K562 (cell line): ENCODE data around the gene MED20. TPM values are rescaled to one million over a fixed set of nuclear protein-coding genes. Genes with fewer than 3 reads are reported as not detected.
"Not testable (repeated sequence)": the region's sequence is repeated elsewhere in the genome, so short reads cannot be mapped to it uniquely, and the experiment has no call there.

ENCODE experiments used
- ATAC-seq: fragments of 200-7000 bp; cut with Tn5 transposase; 3 replicates; pipeline ENCODE4 v1.9.1; 2020; ENCODE audit warnings: moderate library complexity
- BruUV-seq: library from RNA; stranded (reverse); fragments of 400-500 nt; replicated peaks from 2 replicates; lab custom pipeline; 2021; lab: Mats Ljungman, UMichigan
- CTCF ChIA-PET: fragments of 300-600 bp; formaldehyde crosslinking; extraction: SDS; loops from one replicate; lab custom pipeline; 2021; ENCODE audit warnings: low intra/inter-chr PET ratio; lab: Yijun Ruan, JAX
- POLR2A ChIA-PET: fragments of 300-600, 350-650 bp; sonication (Branson Sonifier 250); formaldehyde crosslinking; extraction: SDS; loops from one replicate; lab custom pipeline; 2021; ENCODE audit warnings: antibody characterized with exemption, inconsistent platforms; lab: Yijun Ruan, JAX
- DNase-seq, 4 experiments: peaks; one replicate each; pipeline versions ENCODE4 v3.0.0 to v3.0.0-alpha.2; 2011 to 2018; ENCODE audit warnings: low spot score in 3 of 4, mixed read lengths in 3 of 4; ENCODE audit errors: extremely low read depth in 1 of 4
- FAIRE-seq: peaks from 2 replicates; lab custom pipeline; 2011; peaks lifted over from hg19 to GRCh38; lab: Jason Lieb, UNC
- H2AFZ ChIP-seq: 2 replicates; pipeline ENCODE4 v1.6.0; 2011; ENCODE audit warnings: low read depth, low read length, control low read depth, inconsistent platforms
- H3K27ac ChIP-seq: fragments of 200-600 bp; 3 replicates; pipeline ENCODE4 v1.8.0; 2011; ENCODE audit warnings: low read depth, mild to moderate bottlenecking, control low read depth, inconsistent platforms, low read length, moderate library complexity, mixed read lengths; ENCODE audit errors: extremely low read depth
- H3K27me3 ChIP-seq, 2 experiments: fragments of 300-600 bp in 1 of 2; 2 replicates in 1 of 2; 3 replicates in 1 of 2; pipeline versions ENCODE4 v1.6.0 to v1.8.0; 2011; ENCODE audit warnings: inconsistent platforms in 2 of 2, low read length in 2 of 2, mild to moderate bottlenecking in 1 of 2, mixed read lengths in 1 of 2, moderate library complexity in 1 of 2; ENCODE audit not compliant: control insufficient read depth in 2 of 2, insufficient read depth in 2 of 2
- H3K36me3 ChIP-seq: fragments of 300-600 bp; 3 replicates; pipeline ENCODE4 v1.8.0; 2011; ENCODE audit warnings: mild to moderate bottlenecking, low read length, inconsistent platforms; ENCODE audit not compliant: control insufficient read depth, insufficient read depth
- H3K4me1 ChIP-seq, 2 experiments: fragments of 200-600 bp in 1 of 2; replicated peaks in 1 of 2; 2 replicates in 1 of 2; 3 replicates in 1 of 2; pipeline versions ENCODE4 v1.5.1 to v1.8.0; 2011; ENCODE audit warnings: inconsistent platforms in 2 of 2, low read length in 2 of 2, mild to moderate bottlenecking in 1 of 2, mixed read lengths in 1 of 2, moderate library complexity in 1 of 2; ENCODE audit not compliant: control insufficient read depth in 2 of 2, insufficient read depth in 2 of 2
- H3K4me2 ChIP-seq: 2 replicates; pipeline ENCODE4 v1.6.1; 2011; ENCODE audit warnings: low read length, control low read depth, inconsistent platforms, mixed read lengths; ENCODE audit not compliant: insufficient read depth
- H3K4me3 ChIP-seq: fragments of 200-600 bp; sonication (generic), shearing (Covaris generic); 2 replicates; pipeline ENCODE4 v1.5.1; 2016; ENCODE audit warnings: control low read depth, inconsistent platforms
- H3K79me2 ChIP-seq: fragments of 200-600 bp; 3 replicates; pipeline ENCODE4 v1.8.0; 2011; ENCODE audit warnings: low read length, inconsistent platforms; ENCODE audit not compliant: control insufficient read depth, insufficient read depth
- H3K9ac ChIP-seq, 2 experiments: 2 replicates each; pipeline versions ENCODE4 v1.6.0 to v1.6.1; 2011; ENCODE audit warnings: low read depth in 2 of 2, low read length in 2 of 2, control low read depth in 1 of 2, inconsistent platforms in 1 of 2, mild to moderate bottlenecking in 1 of 2, mixed read lengths in 1 of 2; ENCODE audit not compliant: insufficient read depth in 1 of 2
- H3K9me1 ChIP-seq: one replicate; pipeline ENCODE4 v1.6.0; 2011; ENCODE audit warnings: inconsistent platforms, mild to moderate bottlenecking, low read length, moderate library complexity; ENCODE audit not compliant: control insufficient read depth, insufficient read depth
- H3K9me3 ChIP-seq: replicated peaks from 2 replicates; pipeline ENCODE4 v1.5.1; 2011; ENCODE audit warnings: low read depth, low read length, inconsistent platforms; ENCODE audit not compliant: control insufficient read depth, insufficient read depth
- H4K20me1 ChIP-seq: replicated peaks from 2 replicates; pipeline ENCODE4 v1.6.1; 2011; ENCODE audit warnings: low read length, inconsistent platforms, mixed read lengths; ENCODE audit not compliant: control insufficient read depth, insufficient read depth
- BCOR ChIP-seq: fragments of 450-650 bp; IDR thresholded peaks from 2 replicates; pipeline ENCODE4 v1.6.1; 2016
- MAZ ChIP-seq, 2 experiments: fragments of 450-650 bp in 1 of 2; sonication (generic) in 1 of 2; formaldehyde crosslinking; IDR thresholded peaks in 1 of 2; conservative IDR thresholded peaks in 1 of 2; 2 replicates each; pipeline versions ENCODE4 v1.4.0 to v1.5.0; 2020; ENCODE audit warnings: mild to moderate bottlenecking in 1 of 2, missing genetic modification reagents in 1 of 2
- MLLT1 ChIP-seq, 2 experiments: fragments of 450-650 bp; IDR thresholded peaks; 2 replicates each; pipeline ENCODE4 v1.6.1; 2016
- NR2C1 ChIP-seq, 2 experiments: fragments of 450-650 bp; IDR thresholded peaks; 2 replicates each; pipeline ENCODE4 v1.6.1; 2017; ENCODE audit warnings: mild to moderate bottlenecking in 2 of 2, antibody characterized with exemption in 1 of 2, inconsistent platforms in 1 of 2, missing compliant biosample characterization in 1 of 2, missing genetic modification characterization in 1 of 2
- ZNF121 ChIP-seq: sonication (generic); formaldehyde crosslinking; conservative IDR thresholded peaks from 2 replicates; pipeline ENCODE4 v1.8.0; 2022; ENCODE audit warnings: missing genetic modification reagents
- WGBS: fragments of 100-300 bp; shearing (Covaris generic); methylation state at CpG from one replicate; pipeline ENCODE4 v1.1.6; 2016; ENCODE audit warnings: low coverage, mixed read lengths; ENCODE audit not compliant: insufficient coverage; ENCODE audit errors: missing lambda C conversion rate; 5-methylcytosine and 5-hydroxymethylcytosine counted together
- in situ Hi-C: fragments of 300-500 bp; cut with MboI; formaldehyde crosslinking; loops from 4 replicates; pipeline ENCODE4 v1.15.0; 2018; ENCODE audit warnings: inconsistent platforms, mixed read lengths
- intact Hi-C: fragments of 100-400 bp; cut with micrococcal nuclease; formaldehyde crosslinking; loops from 2 replicates; pipeline ENCODE4 v1.14.2; 2022
- polyA plus RNA-seq, 8 experiments: library from polyadenylated mRNA; depleted of rRNA in 4 of 8; stranded (reverse) in 5 of 8; unstranded in 3 of 8; fragments of >200 nt; fragmentation: Nextera tagmentation in 2 of 8; fragmentation: Illumina TruSeq in 1 of 8; extraction: Ambion mirVana in 2 of 8; extraction: Trizol in 1 of 8; gene quantifications; 2 replicates each; pipeline versions ENCODE4 v1.2.1 to v1.2.3, GENCODE V29; 2011 to 2014; ENCODE audit warnings: inconsistent platforms in 1 of 8, missing spikeins in 1 of 8
- total RNA-seq, 7 experiments: library from RNA; depleted of rRNA in 6 of 7; stranded (reverse); fragments of >200 nt in 6 of 7; fragmentation: Illumina TruSeq in 2 of 7; extraction: Trizol in 2 of 7; gene quantifications; 2 replicates each; pipeline versions ENCODE4 v1.2.1 to v1.2.3, GENCODE V29; 2011 to 2021; ENCODE audit warnings: low replicate concordance in 1 of 7
- TF ChIP-seq, protein P1 (sequence below): sonication (generic); formaldehyde crosslinking; IDR thresholded peaks from 2 replicates; pipeline ENCODE4 v1.8.1; 2023; ENCODE audit warnings: mild to moderate bottlenecking, missing genetic modification reagents

Gene MED20
- total and polyA plus RNA-seq, 9 of the 15 experiments (the other 6 are each of a cell fraction or from before 2014, with no cell fraction given) = 27.3 to 80.9 (median 46.0) TPM

DNA sequence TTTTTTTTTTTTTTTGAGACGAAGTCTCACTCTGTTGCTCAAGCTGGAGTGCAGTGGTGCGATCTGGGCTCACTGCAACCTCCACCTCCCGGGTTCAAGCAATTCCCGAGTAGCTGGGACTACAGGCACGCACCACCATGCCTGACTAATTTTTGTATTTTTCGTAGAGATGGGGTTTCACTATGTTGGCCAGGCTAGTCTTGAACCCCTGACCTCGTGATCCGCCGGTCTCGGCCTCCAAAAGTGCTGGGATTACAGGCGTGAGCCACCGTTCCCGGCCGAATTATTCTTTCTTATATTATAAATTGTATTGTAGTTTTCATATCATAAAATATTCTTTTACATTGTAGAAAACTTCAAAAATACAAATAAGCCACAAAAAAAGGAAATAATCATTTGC is 21.9 kb upstream of the MED20 start:
- FAIRE-seq; H3K9me1 ChIP-seq; BruUV-seq; H3K4me3 ChIP-seq; H3K9me3 ChIP-seq; H4K20me1 ChIP-seq; in situ Hi-C loops; DNase-seq; H3K27me3 ChIP-seq; intact Hi-C loops; ATAC-seq; TF ChIP-seq NR2C1 (IDR thresholded peaks at IDR 0.05): not testable (repeated sequence)
- POLR2A ChIA-PET = interaction anchor here (0.6 to 13.7 kb wide), 14 partner anchors 8 to 164 kb away, joined by 3 to 166 read pairs (median 4); partner anchors contain the start of genes BYSL and MED20
- WGBS = 66% methylated on average over 13 of the region's 14 CpGs
- peak overlapping the region in 1 of 2 experiments; percentile 46; a peak in 2 of 4 replicates for H3K9ac ChIP-seq
- H3K4me2 ChIP-seq = peak overlapping the region; percentile 90
- peaks cover 46% of the 10 kb centered on the region for H3K79me2 ChIP-seq
- CTCF ChIA-PET = interaction anchor here (1.4 kb wide), 1 partner anchor 101 kb away, joined by 5 read pairs; no protein-coding TSS in a partner anchor
- H2AFZ ChIP-seq = peak overlapping the region; percentile 81
- TF ChIP-seq MAZ (CRISPR knock-in tag; conservative IDR thresholded peaks at IDR 0.05 in 1 of 2, IDR thresholded peaks at IDR 0.05 in 1 of 2) (0 out of 4 replicates have a peak, but pooled peaks of 1 of the 2 experiments have one; percentile 13), ZNF121 (peak; percentile 52), NR2C1 (tag; IDR thresholded peaks at IDR 0.05) (0 out of 2 replicates have a peak, but pooled peaks have one; percentile 24), BCOR (0 out of 2 replicates have a peak, but pooled peaks have one; percentile 8), MLLT1 (IDR thresholded peaks at IDR 0.05) (peak in 1 of 2 experiments; percentile 45; a peak in 1 of 4 replicates)
- TF ChIP-seq, protein P1, sequence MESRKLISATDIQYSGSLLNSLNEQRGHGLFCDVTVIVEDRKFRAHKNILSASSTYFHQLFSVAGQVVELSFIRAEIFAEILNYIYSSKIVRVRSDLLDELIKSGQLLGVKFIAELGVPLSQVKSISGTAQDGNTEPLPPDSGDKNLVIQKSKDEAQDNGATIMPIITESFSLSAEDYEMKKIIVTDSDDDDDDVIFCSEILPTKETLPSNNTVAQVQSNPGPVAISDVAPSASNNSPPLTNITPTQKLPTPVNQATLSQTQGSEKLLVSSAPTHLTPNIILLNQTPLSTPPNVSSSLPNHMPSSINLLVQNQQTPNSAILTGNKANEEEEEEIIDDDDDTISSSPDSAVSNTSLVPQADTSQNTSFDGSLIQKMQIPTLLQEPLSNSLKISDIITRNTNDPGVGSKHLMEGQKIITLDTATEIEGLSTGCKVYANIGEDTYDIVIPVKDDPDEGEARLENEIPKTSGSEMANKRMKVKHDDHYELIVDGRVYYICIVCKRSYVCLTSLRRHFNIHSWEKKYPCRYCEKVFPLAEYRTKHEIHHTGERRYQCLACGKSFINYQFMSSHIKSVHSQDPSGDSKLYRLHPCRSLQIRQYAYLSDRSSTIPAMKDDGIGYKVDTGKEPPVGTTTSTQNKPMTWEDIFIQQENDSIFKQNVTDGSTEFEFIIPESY (CRISPR knock-in tag) = peak; percentile 39; the same call in 1 of the 2 replicates
- peaks cover 29 to 43% of the 10 kb centered on the region in 2 experiments for H3K4me1 ChIP-seq
- H3K36me3 ChIP-seq = peaks cover 22% of the 10 kb centered on the region; the same call in 2 of the 3 replicates
- peak overlapping the region; percentile 72; the same call in 2 of the 3 replicates for H3K27ac ChIP-seq
